ENCODE results near the gene SUGCT.

Gene SUGCT

GRCh38 chr7:40799493-40800403, 664.9 kb downstream of the SUGCT start:
- in situ Hi-C loops (cut with HindIII; ENCODE audit: low sequenced_read_pairs) = no loop called here

GRCh38 chr7:40800771-40801170, 666.0 kb downstream of the SUGCT start:
- DNase-seq (ENCODE audit: low read depth) = no peak
- TF ChIP-seq CTCF (IDR thresholded peaks at IDR 0.05; ENCODE audit: low read depth, low read length, missing control alignments) = no peak
- in situ Hi-C loops (cut with HindIII; ENCODE audit: low sequenced_read_pairs) = no loop called here
- H3K4me3 ChIP-seq (ENCODE audit: low read depth, low read length) = no peak overlapping the region

More at GRCh38 chr7:40799493-40800403, 664.9 kb downstream of the SUGCT start:
- no peak for DNase-seq (ENCODE audit: low read depth)
- H3K4me3 ChIP-seq (ENCODE audit: low read depth, low read length) = no peak overlapping the region
- TF ChIP-seq CTCF (IDR thresholded peaks at IDR 0.05; ENCODE audit: low read depth, low read length, missing control alignments) = no peak

DNA sequence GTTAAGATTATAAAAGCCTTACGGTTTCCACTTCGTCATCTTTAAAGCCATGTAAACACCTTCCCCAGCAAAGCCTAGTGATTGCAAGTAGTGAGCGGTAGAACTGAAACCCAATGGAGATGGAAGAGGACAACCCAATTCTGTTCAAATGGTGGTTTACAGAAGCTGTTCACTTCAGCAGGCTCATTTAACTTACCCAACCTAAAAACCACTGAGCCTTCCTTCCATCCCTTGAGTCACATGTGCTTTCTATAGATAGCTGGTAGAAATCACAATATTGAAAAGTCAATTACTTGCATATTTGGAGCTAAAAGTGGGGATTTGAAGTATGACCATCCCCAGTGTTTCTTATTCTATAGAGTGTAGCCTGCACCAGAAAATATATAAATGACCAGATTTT, 667.7 kb downstream of the SUGCT start:
- no peak for TF ChIP-seq CTCF (IDR thresholded peaks at IDR 0.05; ENCODE audit: low read depth, low read length, missing control alignments)
- DNase-seq (ENCODE audit: low read depth) = no peak
- H3K4me3 ChIP-seq (ENCODE audit: low read depth, low read length) = no peak overlapping the region
- in situ Hi-C loops (cut with HindIII; ENCODE audit: low sequenced_read_pairs) = no loop called here

DNA sequence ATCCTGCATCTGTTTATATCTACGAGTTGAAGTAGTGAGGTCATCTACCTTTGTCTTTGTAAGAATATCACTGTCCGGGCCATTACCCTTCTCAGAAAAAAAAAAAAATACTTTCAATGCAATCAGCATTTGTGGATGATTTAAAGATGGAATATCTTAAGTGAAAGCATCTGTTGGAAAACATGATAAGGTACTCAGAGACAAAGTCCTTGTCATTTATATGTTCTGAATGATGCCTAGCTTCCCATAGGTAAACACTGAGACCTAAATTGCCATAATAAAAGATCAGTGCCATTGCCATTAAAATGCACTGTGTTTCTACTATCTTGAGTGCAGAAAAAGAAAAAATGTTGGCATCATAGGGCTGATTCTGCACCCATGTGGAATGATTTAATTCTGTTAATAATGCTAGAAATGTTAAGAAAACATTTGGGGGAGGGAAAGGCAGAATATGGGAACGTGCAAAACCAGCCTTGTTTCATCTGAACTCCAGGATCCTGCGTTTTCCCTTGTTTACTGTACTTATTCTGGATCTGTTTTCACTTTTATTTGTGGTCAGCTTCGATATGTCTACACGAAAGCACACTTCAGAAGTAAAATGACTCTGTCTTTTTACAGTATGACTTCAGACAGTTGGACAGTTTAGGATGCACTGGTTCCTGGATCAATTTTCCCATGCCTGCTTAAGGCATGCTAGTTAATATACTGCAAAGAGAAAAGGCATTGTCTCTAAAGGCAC, 669.8 kb downstream of the SUGCT start:
- H3K4me3 ChIP-seq (ENCODE audit: low read depth, low read length) = no peak overlapping the region
- in situ Hi-C loops (cut with HindIII; ENCODE audit: low sequenced_read_pairs) = no loop called here
- no peak for TF ChIP-seq CTCF (IDR thresholded peaks at IDR 0.05; ENCODE audit: low read depth, low read length, missing control alignments)
- DNase-seq (ENCODE audit: low read depth) = no peak

DNA sequence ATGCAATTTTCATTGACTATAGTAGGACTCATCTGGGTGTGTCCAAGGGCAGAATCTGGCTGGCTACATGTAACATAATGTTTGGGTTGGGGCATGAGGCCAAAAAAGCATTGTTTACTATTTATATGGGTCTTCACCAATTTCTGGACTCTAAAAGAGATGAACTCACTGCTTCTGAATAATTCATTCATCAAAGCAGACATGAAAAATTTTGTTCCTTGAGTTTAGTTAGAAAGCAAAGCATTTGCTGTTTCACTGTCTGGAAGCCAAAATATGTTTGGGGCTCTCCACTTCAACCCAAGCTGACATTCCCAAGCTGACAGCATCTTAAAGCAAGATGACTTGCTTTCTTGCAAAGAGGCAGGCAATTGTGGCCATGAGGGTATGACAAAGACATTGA, 670.6 kb downstream of the SUGCT start:
- no peak for TF ChIP-seq CTCF (IDR thresholded peaks at IDR 0.05; ENCODE audit: low read depth, low read length, missing control alignments)
- in situ Hi-C loops (cut with HindIII; ENCODE audit: low sequenced_read_pairs) = no loop called here
- DNase-seq (ENCODE audit: low read depth) = no peak
- no peak overlapping the region for H3K4me3 ChIP-seq (ENCODE audit: low read depth, low read length)

DNA sequence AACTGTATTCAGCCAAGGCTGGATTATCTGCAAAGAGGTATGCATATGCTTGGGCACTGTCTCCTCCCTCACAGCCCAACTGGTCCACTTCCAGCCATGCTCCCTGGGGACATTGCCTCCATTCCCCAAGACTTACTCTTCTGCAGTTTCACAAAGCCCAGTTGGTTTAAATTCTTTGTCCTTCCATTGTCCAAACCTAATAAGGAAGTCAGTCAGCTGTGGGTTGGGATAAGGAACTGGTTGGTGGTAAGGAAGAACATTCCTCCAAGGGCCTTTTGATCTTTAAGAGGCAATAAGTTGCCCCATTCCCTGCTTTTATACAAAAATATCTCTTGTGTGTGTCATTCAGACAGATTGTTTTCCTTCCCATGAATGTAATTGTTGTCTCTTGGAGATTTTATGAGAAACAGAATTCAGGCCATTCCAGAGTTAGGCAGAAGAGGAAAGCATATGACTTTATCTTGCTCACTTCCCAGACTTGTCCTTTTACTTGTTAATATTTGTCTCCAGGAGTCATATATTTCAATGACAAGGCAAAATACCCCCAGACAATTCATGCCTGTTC, 673.7 kb downstream of the SUGCT start:
- no peak overlapping the region for H3K4me3 ChIP-seq (ENCODE audit: low read depth, low read length)
- peak; percentile 84 for DNase-seq (ENCODE audit: low read depth)
- no peak for TF ChIP-seq CTCF (IDR thresholded peaks at IDR 0.05; ENCODE audit: low read depth, low read length, missing control alignments)
- in situ Hi-C loops (cut with HindIII; ENCODE audit: low sequenced_read_pairs) = no loop called here

Measured in astrocyte of the cerebellum (primary cell).